ENCODE results near the gene FAM20C.

The FAM20C gene

DNA sequence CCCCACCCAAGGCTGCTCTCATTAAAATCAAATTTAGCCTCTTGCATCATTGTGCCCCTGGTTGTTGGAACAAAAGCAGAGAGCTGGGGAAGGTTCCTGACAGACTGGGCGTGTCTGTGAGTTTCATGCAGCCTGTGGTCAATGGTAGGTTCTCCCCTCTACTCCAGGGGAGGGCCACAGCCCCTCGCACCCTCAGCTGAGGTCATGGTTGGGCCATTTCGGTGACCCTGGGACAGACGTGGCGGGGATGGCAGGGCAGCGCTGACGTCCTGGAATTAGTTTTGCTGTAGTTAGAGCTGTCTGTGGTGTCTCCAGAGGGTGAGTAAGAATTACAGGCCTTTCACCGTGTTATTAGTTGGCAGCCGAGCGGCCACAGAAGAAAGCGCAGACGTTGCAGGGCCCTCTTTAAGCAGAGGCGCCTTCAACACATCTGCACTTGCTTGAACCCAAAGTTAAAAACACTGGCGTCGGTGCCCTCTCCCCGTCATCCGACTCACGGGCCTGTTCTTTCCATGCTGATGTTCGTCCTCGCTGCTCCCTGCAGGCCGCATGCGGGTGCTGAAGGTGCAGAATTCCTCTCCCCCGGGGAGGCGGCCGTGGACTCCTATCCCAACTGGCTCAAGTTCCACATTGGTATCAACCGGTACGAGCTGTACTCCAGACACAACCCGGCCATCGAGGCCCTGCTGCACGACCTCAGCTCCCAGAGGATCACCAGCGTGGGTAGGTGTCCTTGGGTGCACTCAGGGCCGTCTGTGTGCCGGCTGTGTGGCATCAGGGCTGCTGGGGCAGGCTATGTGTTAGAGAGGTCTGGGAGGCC, 2.8 kb downstream of the FAM20C start:
- Histone ChIP-seq H3K18ac (ENCODE audit: low read length) (no peak overlapping the region), H3K36me3 (ENCODE audit: control insufficient read depth, insufficient read depth, low read length) (peaks cover 14% of the 10 kb centered on the region), H3K79me1 (ENCODE audit: low read length) (peaks cover 11% of the 10 kb centered on the region), H3K4me2 (ENCODE audit: low read length) (peak overlapping the region; percentile 75), H4K5ac (ENCODE audit: low read length) (no peak overlapping the region), H3K4me1 (ENCODE audit: control insufficient read depth, low read depth, low read length) (peaks cover 4% of the 10 kb centered on the region), H3K27ac (ENCODE audit: low read depth, low read length) (no peak overlapping the region), H3K79me2 (ENCODE audit: control insufficient read depth, insufficient read depth, low read length) (peaks cover 27% of the 10 kb centered on the region), H2BK15ac (replicated peaks; ENCODE audit: low read depth) (no peak overlapping the region), H3K4ac (ENCODE audit: low read depth, low read length) (no peak overlapping the region), H3K4me3 (ENCODE audit: low read length) (no peak overlapping the region), H2AK5ac (ENCODE audit: low read length) (no peak overlapping the region), H3K9ac (ENCODE audit: low read length) (peak overlapping the region; percentile 80), H4K8ac (ENCODE audit: low read depth, low read length) (no peak overlapping the region), H3K27me3 (ENCODE audit: insufficient read depth, low read length, poor library complexity) (no peaks in the 10 kb centered on the region), H3K23ac (ENCODE audit: low read length) (no peak overlapping the region), H2BK5ac (ENCODE audit: low read length) (no peak overlapping the region), H3K56ac (ENCODE audit: low read length) (peak overlapping the region; percentile 91), H2BK120ac (ENCODE audit: low read depth, low read length) (no peak overlapping the region)
- peak; percentile 22 for DNase-seq
- WGBS (ENCODE audit: extremely low coverage, insufficient coverage, low lambda C conversion rate) = no CpG with 5 or more reads among the region's 33 CpGs

DNA sequence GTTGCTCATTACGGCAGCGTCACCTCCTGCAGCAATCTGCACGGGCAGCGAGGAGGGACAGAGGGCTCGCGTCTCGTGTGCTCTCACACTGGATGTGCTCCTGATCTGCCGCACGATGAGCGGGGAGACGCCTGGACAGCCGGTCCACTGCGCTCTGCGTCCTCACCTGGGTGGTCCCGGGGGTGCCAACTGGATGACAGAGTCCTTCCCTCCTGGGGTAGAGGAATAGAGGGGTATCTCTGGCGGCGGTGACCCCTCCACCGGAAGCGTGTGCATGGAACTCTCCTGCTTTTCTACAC, 3.4 kb downstream of the FAM20C start:
- H3K27ac ChIP-seq (ENCODE audit: low read depth, low read length) = no peak overlapping the region
- no peak overlapping the region for H4K5ac ChIP-seq (ENCODE audit: low read length)
- H2AK5ac ChIP-seq (ENCODE audit: low read length) = no peak overlapping the region
- H3K23ac ChIP-seq (ENCODE audit: low read length) = no peak overlapping the region
- H3K79me1 ChIP-seq (ENCODE audit: low read length) = peaks cover 11% of the 10 kb centered on the region
- H3K27me3 ChIP-seq (ENCODE audit: insufficient read depth, low read length, poor library complexity) = no peaks in the 10 kb centered on the region
- H3K4me3 ChIP-seq (ENCODE audit: low read length) = no peak overlapping the region
- no peak overlapping the region for H3K18ac ChIP-seq (ENCODE audit: low read length)
- H2BK15ac ChIP-seq (replicated peaks; ENCODE audit: low read depth) = no peak overlapping the region
- peaks cover 27% of the 10 kb centered on the region for H3K79me2 ChIP-seq (ENCODE audit: control insufficient read depth, insufficient read depth, low read length)
- no peak overlapping the region for H3K4me2 ChIP-seq (ENCODE audit: low read length)
- H2BK120ac ChIP-seq (ENCODE audit: low read depth, low read length) = no peak overlapping the region
- no peak for DNase-seq
- no CpG with 5 or more reads among the region's 19 CpGs for WGBS (ENCODE audit: extremely low coverage, insufficient coverage, low lambda C conversion rate)
- H3K36me3 ChIP-seq (ENCODE audit: control insufficient read depth, insufficient read depth, low read length) = peaks cover 14% of the 10 kb centered on the region
- peaks cover 4% of the 10 kb centered on the region for H3K4me1 ChIP-seq (ENCODE audit: control insufficient read depth, low read depth, low read length)
- H3K4ac ChIP-seq (ENCODE audit: low read depth, low read length) = no peak overlapping the region
- H3K56ac ChIP-seq (ENCODE audit: low read length) = no peak overlapping the region
- H4K8ac ChIP-seq (ENCODE audit: low read depth, low read length) = no peak overlapping the region
- H2BK5ac ChIP-seq (ENCODE audit: low read length) = no peak overlapping the region
- H3K9ac ChIP-seq (ENCODE audit: low read length) = no peak overlapping the region

DNA sequence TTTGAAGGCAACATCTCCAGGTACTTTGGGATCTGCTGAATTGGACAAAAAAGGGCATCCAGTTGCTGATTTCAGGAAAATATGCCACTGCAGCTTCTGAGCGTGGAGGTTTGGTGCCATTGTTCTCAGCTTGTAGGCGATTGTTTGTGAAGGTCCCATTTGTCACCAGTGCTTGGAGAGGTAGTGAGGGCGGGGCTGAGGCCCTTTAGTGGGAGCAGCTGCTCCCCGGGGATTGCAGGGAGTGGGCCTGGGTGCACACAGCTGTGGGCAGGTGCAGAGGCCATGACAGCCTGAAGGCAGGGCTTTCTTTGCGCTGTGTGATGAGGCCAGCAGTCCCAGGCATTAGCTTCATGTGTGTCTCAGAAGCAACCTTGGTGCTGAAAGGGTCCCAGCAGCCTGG, 3.9 kb downstream of the FAM20C start:
- no peak overlapping the region for H3K27ac ChIP-seq (ENCODE audit: low read depth, low read length)
- no peak overlapping the region for H2AK5ac ChIP-seq (ENCODE audit: low read length)
- H4K5ac ChIP-seq (ENCODE audit: low read length) = no peak overlapping the region
- H3K4me3 ChIP-seq (ENCODE audit: low read length) = no peak overlapping the region
- H3K18ac ChIP-seq (ENCODE audit: low read length) = no peak overlapping the region
- H3K79me1 ChIP-seq (ENCODE audit: low read length) = peaks cover 11% of the 10 kb centered on the region
- H2BK15ac ChIP-seq (replicated peaks; ENCODE audit: low read depth) = no peak overlapping the region
- peaks cover 4% of the 10 kb centered on the region for H3K4me1 ChIP-seq (ENCODE audit: control insufficient read depth, low read depth, low read length)
- no CpG with 5 or more reads among the region's 5 CpGs for WGBS (ENCODE audit: extremely low coverage, insufficient coverage, low lambda C conversion rate)
- no peak overlapping the region for H3K4me2 ChIP-seq (ENCODE audit: low read length)
- no peak overlapping the region for H4K8ac ChIP-seq (ENCODE audit: low read depth, low read length)
- no peak overlapping the region for H3K4ac ChIP-seq (ENCODE audit: low read depth, low read length)
- peaks cover 27% of the 10 kb centered on the region for H3K79me2 ChIP-seq (ENCODE audit: control insufficient read depth, insufficient read depth, low read length)
- no peak overlapping the region for H3K56ac ChIP-seq (ENCODE audit: low read length)
- H3K9ac ChIP-seq (ENCODE audit: low read length) = no peak overlapping the region
- no peak for DNase-seq
- H3K36me3 ChIP-seq (ENCODE audit: control insufficient read depth, insufficient read depth, low read length) = peaks cover 14% of the 10 kb centered on the region
- no peak overlapping the region for H3K23ac ChIP-seq (ENCODE audit: low read length)
- H3K27me3 ChIP-seq (ENCODE audit: insufficient read depth, low read length, poor library complexity) = no peaks in the 10 kb centered on the region
- H2BK120ac ChIP-seq (ENCODE audit: low read depth, low read length) = no peak overlapping the region
- H2BK5ac ChIP-seq (ENCODE audit: low read length) = no peak overlapping the region

DNA sequence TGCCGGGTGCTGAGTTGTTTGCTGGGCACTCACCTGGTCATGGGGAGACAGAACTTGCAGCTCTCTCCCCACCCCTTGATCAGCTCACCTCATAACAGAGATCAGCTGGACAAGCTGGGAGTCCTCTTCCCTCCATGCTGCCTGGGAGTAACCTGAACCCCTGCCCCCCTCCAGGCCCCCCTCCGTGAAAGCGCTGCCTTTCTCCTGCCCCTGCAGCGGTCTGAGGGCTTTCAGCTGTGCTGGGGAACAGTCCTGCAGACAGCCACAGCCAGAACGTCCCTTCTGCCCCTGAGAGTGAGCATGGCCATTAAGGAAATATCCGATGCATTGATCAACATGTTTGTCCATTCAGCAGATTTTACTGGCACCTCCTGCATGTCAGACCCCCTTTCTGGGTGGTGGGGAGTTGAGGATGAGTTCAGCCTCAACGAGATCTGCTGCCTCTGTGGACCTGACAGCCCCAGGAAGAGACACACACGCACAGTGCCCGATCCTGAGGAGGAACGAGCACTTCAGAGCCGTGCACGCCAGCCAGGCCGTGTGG, 4.5 kb downstream of the FAM20C start:
- no peak overlapping the region for H4K5ac ChIP-seq (ENCODE audit: low read length)
- no peak overlapping the region for H3K27ac ChIP-seq (ENCODE audit: low read depth, low read length)
- peaks cover 14% of the 10 kb centered on the region for H3K36me3 ChIP-seq (ENCODE audit: control insufficient read depth, insufficient read depth, low read length)
- H3K56ac ChIP-seq (ENCODE audit: low read length) = no peak overlapping the region
- no peak overlapping the region for H3K9ac ChIP-seq (ENCODE audit: low read length)
- no peak overlapping the region for H2AK5ac ChIP-seq (ENCODE audit: low read length)
- H3K27me3 ChIP-seq (ENCODE audit: insufficient read depth, low read length, poor library complexity) = no peaks in the 10 kb centered on the region
- no peak for DNase-seq
- no peak overlapping the region for H3K4me3 ChIP-seq (ENCODE audit: low read length)
- peak overlapping the region; percentile 80 for H3K23ac ChIP-seq (ENCODE audit: low read length)
- H3K4ac ChIP-seq (ENCODE audit: low read depth, low read length) = no peak overlapping the region
- no peak overlapping the region for H2BK15ac ChIP-seq (replicated peaks; ENCODE audit: low read depth)
- peaks cover 27% of the 10 kb centered on the region for H3K79me2 ChIP-seq (ENCODE audit: control insufficient read depth, insufficient read depth, low read length)
- no peak overlapping the region for H3K4me2 ChIP-seq (ENCODE audit: low read length)
- no peak overlapping the region for H3K18ac ChIP-seq (ENCODE audit: low read length)
- H4K8ac ChIP-seq (ENCODE audit: low read depth, low read length) = no peak overlapping the region
- H2BK120ac ChIP-seq (ENCODE audit: low read depth, low read length) = no peak overlapping the region
- peaks cover 11% of the 10 kb centered on the region for H3K79me1 ChIP-seq (ENCODE audit: low read length)
- WGBS (ENCODE audit: extremely low coverage, insufficient coverage, low lambda C conversion rate) = no CpG with 5 or more reads among the region's 13 CpGs
- H2BK5ac ChIP-seq (ENCODE audit: low read length) = no peak overlapping the region
- H3K4me1 ChIP-seq (ENCODE audit: control insufficient read depth, low read depth, low read length) = peaks cover 4% of the 10 kb centered on the region

DNA sequence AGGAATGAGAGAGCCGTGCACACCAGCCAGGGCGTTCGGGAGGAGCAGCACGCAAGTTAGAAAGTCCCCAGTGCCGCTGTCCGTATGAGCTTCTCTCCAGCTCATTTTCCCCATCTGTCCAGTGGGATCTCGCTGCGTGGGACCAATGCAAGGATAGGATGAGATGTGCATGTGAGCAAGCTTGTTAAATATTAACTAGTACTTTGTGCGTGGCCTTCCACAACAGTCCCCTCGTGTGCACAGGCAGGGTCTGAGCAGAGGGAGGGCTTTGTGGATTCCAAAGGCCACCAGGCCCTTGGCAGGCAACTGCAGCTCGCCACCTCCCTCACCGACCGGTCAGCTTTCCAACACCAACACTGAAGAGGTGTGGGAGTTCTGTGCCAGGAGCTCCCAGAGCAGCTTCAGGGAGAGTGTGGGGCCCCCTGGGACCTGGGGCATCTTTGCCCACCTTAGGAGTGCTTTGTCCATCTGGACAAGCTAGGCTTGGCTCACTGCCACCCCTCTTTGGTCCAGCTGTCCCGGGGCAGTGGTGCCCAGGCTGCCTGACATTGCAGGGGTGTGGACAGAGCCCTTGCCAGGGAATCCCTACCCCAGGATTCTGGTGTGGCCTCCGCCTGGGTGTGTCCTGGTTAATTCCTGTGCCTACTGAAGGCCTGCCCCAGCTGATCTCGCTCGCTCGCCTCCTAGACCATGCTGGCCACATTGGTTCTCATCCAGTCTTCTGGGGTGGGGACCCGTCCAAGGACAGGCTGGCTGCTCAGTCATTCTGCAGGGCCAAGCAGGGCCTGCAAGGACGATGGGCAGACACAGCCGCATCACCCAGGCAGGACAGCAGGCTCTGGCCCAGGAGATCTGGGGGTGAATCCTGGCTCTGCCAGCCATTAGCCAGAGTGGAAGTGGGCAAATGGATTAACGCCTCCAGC, 5.3 kb downstream of the FAM20C start:
- Histone ChIP-seq H2AK5ac (ENCODE audit: low read length) (no peak overlapping the region), H3K79me1 (ENCODE audit: low read length) (peaks cover 11% of the 10 kb centered on the region), H2BK120ac (ENCODE audit: low read depth, low read length) (no peak overlapping the region), H4K8ac (ENCODE audit: low read depth, low read length) (no peak overlapping the region), H3K4ac (ENCODE audit: low read depth, low read length) (no peak overlapping the region), H3K56ac (ENCODE audit: low read length) (no peak overlapping the region), H3K36me3 (ENCODE audit: control insufficient read depth, insufficient read depth, low read length) (peaks cover 14% of the 10 kb centered on the region), H3K4me1 (ENCODE audit: control insufficient read depth, low read depth, low read length) (peaks cover 4% of the 10 kb centered on the region), H3K18ac (ENCODE audit: low read length) (no peak overlapping the region), H2BK5ac (ENCODE audit: low read length) (no peak overlapping the region), H2BK15ac (replicated peaks; ENCODE audit: low read depth) (no peak overlapping the region), H3K9ac (ENCODE audit: low read length) (no peak overlapping the region), H3K4me3 (ENCODE audit: low read length) (no peak overlapping the region), H3K4me2 (ENCODE audit: low read length) (no peak overlapping the region), H3K27ac (ENCODE audit: low read depth, low read length) (no peak overlapping the region), H4K5ac (ENCODE audit: low read length) (no peak overlapping the region), H3K79me2 (ENCODE audit: control insufficient read depth, insufficient read depth, low read length) (peaks cover 27% of the 10 kb centered on the region), H3K27me3 (ENCODE audit: insufficient read depth, low read length, poor library complexity) (no peaks in the 10 kb centered on the region), H3K23ac (ENCODE audit: low read length) (peak overlapping the region; percentile 80)
- DNase-seq = no peak
- no CpG with 5 or more reads among the region's 22 CpGs for WGBS (ENCODE audit: extremely low coverage, insufficient coverage, low lambda C conversion rate)

Measured in mesendoderm (in vitro differentiated cells).